ENCODE results near the gene WDR7.

Gene WDR7

GRCh38 chr18:56945171-56946083 is 294.3 kb downstream of the WDR7 start:
- TF ChIP-seq SP1 (IDR thresholded peaks at IDR 0.05): no peak
- TF ChIP-seq FOXA1 (IDR thresholded peaks at IDR 0.05): no peak
- no peak for TF ChIP-seq BHLHE40 (IDR thresholded peaks at IDR 0.05; ENCODE audit: borderline replicate concordance)
- no peak for TF ChIP-seq LEF1 (IDR thresholded peaks at IDR 0.05; ENCODE audit: borderline replicate concordance)
- no peak for TF ChIP-seq SUZ12 (IDR thresholded peaks at IDR 0.05)
- no peak for DNase-seq (ENCODE audit: extremely low spot score)
- ChIA-PET POLR2A (no interaction called here), CTCF (no interaction called here)

GRCh38 chr18:56947236-56947635 is 296.1 kb downstream of the WDR7 start:
- ChIA-PET POLR2A (no interaction called here), CTCF (no interaction called here)
- TF ChIP-seq ARNT (IDR thresholded peaks at IDR 0.05) (no peak), HDGF (IDR thresholded peaks at IDR 0.05; ENCODE audit: borderline replicate concordance) (no peak), FOXM1 (IDR thresholded peaks at IDR 0.05; ENCODE audit: borderline replicate concordance) (no peak), TARDBP (IDR thresholded peaks at IDR 0.05) (no peak), PKNOX1 (IDR thresholded peaks at IDR 0.05) (no peak), FOXK2 (IDR thresholded peaks at IDR 0.05) (no peak), SUZ12 (IDR thresholded peaks at IDR 0.05) (no peak), NFRKB (IDR thresholded peaks at IDR 0.05) (no peak), SP1 (IDR thresholded peaks at IDR 0.05) (no peak), CTBP1 (IDR thresholded peaks at IDR 0.05; ENCODE audit: borderline replicate concordance) (no peak), ZNF384 (IDR thresholded peaks at IDR 0.05) (no peak)
- DNase-seq (ENCODE audit: extremely low spot score): no peak

- TF ChIP-seq SP1 (IDR thresholded peaks at IDR 0.05): no peak
- TF ChIP-seq SUZ12 (IDR thresholded peaks at IDR 0.05): no peak
- no peak for TF ChIP-seq TARDBP (IDR thresholded peaks at IDR 0.05)
- no peak for TF ChIP-seq ARNT (IDR thresholded peaks at IDR 0.05)
- no peak for TF ChIP-seq FOXK2 (IDR thresholded peaks at IDR 0.05)
- no peak for TF ChIP-seq FOXM1 (IDR thresholded peaks at IDR 0.05; ENCODE audit: borderline replicate concordance)
- TF ChIP-seq BHLHE40 (IDR thresholded peaks at IDR 0.05; ENCODE audit: borderline replicate concordance): no peak
- no peak for TF ChIP-seq ELF4 (IDR thresholded peaks at IDR 0.05)
- TF ChIP-seq HDGF (IDR thresholded peaks at IDR 0.05; ENCODE audit: borderline replicate concordance): no peak
- no peak for TF ChIP-seq NFRKB (IDR thresholded peaks at IDR 0.05)
- no peak for TF ChIP-seq FOXA1 (IDR thresholded peaks at IDR 0.05)
- TF ChIP-seq CTBP1 (IDR thresholded peaks at IDR 0.05; ENCODE audit: borderline replicate concordance): no peak
- no peak for TF ChIP-seq L3MBTL2 (conservative IDR thresholded peaks at IDR 0.05)
- TF ChIP-seq PKNOX1 (IDR thresholded peaks at IDR 0.05): no peak
- TF ChIP-seq LEF1 (IDR thresholded peaks at IDR 0.05; ENCODE audit: borderline replicate concordance): no peak
- no peak for TF ChIP-seq ZNF384 (IDR thresholded peaks at IDR 0.05)
- no peak for DNase-seq (ENCODE audit: extremely low spot score)
- CTCF ChIA-PET: no interaction called here
- POLR2A ChIA-PET: no interaction called here
Measured at GRCh38 chr18:56952026-56952425, 300.9 kb downstream of the WDR7 start.

GRCh38 chr18:56953428-56954198 is 302.5 kb downstream of the WDR7 start:
- CTCF ChIA-PET: no interaction called here
- POLR2A ChIA-PET: no interaction called here
- TF ChIP-seq FOXM1 (IDR thresholded peaks at IDR 0.05; ENCODE audit: borderline replicate concordance) (no peak), ZNF384 (IDR thresholded peaks at IDR 0.05) (no peak), NFRKB (IDR thresholded peaks at IDR 0.05) (no peak), CTBP1 (IDR thresholded peaks at IDR 0.05; ENCODE audit: borderline replicate concordance) (no peak), ELF4 (IDR thresholded peaks at IDR 0.05) (no peak), SP1 (IDR thresholded peaks at IDR 0.05) (no peak), FOXK2 (IDR thresholded peaks at IDR 0.05) (no peak)
- DNase-seq (ENCODE audit: extremely low spot score): no peak

GRCh38 chr18:56955490-56955889 is 304.3 kb downstream of the WDR7 start:
- POLR2A ChIA-PET: no interaction called here
- no peak for TF ChIP-seq LEF1 (IDR thresholded peaks at IDR 0.05; ENCODE audit: borderline replicate concordance)
- no peak for TF ChIP-seq NFRKB (IDR thresholded peaks at IDR 0.05)
- no peak for TF ChIP-seq FOXA1 (IDR thresholded peaks at IDR 0.05)
- no peak for TF ChIP-seq TARDBP (IDR thresholded peaks at IDR 0.05)
- TF ChIP-seq SP1 (IDR thresholded peaks at IDR 0.05): no peak
- no peak for TF ChIP-seq CTBP1 (IDR thresholded peaks at IDR 0.05; ENCODE audit: borderline replicate concordance)
- TF ChIP-seq ARNT (IDR thresholded peaks at IDR 0.05): no peak
- TF ChIP-seq FOXM1 (IDR thresholded peaks at IDR 0.05; ENCODE audit: borderline replicate concordance): no peak
- TF ChIP-seq HDGF (IDR thresholded peaks at IDR 0.05; ENCODE audit: borderline replicate concordance): no peak
- TF ChIP-seq PKNOX1 (IDR thresholded peaks at IDR 0.05): no peak
- TF ChIP-seq ELF4 (IDR thresholded peaks at IDR 0.05): no peak
- TF ChIP-seq ZNF384 (IDR thresholded peaks at IDR 0.05): no peak
- no peak for TF ChIP-seq SUZ12 (IDR thresholded peaks at IDR 0.05)
- TF ChIP-seq FOXK2 (IDR thresholded peaks at IDR 0.05): no peak
- TF ChIP-seq L3MBTL2 (conservative IDR thresholded peaks at IDR 0.05): no peak
- no peak for TF ChIP-seq BHLHE40 (IDR thresholded peaks at IDR 0.05; ENCODE audit: borderline replicate concordance)
- CTCF ChIA-PET: no interaction called here
- no peak for DNase-seq (ENCODE audit: extremely low spot score)
